ENCODE measurements around the gene ACOXL. TPM values are rescaled to one million over a fixed set of nuclear protein-coding genes. Genes with fewer than 3 reads are reported as not detected.

The ACOXL gene
- total and polyA plus RNA-seq, 2 of the 8 experiments (the other 6 are each of a cell fraction or from before 2014, with no cell fraction given) = 11.4 to 20.6 TPM

- TF ChIP-seq ATF2 (IDR thresholded peaks at IDR 0.05; ENCODE audit: low read length) (no peak), KDM4A (IDR thresholded peaks at IDR 0.05; ENCODE audit: low read depth, low read length, severe bottlenecking) (peak; percentile 41), CTCF (IDR thresholded peaks at IDR 0.05; ENCODE audit: control extremely low read depth in 1 of 3, insufficient read depth in 1 of 3, low read depth in 1 of 3, low read length in 3 of 3) (peak in 2 of 3 experiments; percentile 88 to 89; a peak in 3 of 4 replicates), RFX5 (IDR thresholded peaks at IDR 0.05; ENCODE audit: borderline replicate concordance, low read depth, low read length) (no peak), RBBP5 (IDR thresholded peaks at IDR 0.05; ENCODE audit: borderline replicate concordance, low read depth, low read length) (0 out of 2 replicates have a peak, but pooled peaks have one; percentile 27), BACH1 (IDR thresholded peaks at IDR 0.05; ENCODE audit: low read length) (0 out of 2 replicates have a peak, but pooled peaks have one; percentile 4), RAD21 (IDR thresholded peaks at IDR 0.05 in 1 of 2, conservative IDR thresholded peaks at IDR 0.05 in 1 of 2; ENCODE audit: low read depth in 2 of 2, low read length in 2 of 2) (peak; percentile 89 to 97), KDM5A (IDR thresholded peaks at IDR 0.05; ENCODE audit: low read length) (no peak), HDAC2 (IDR thresholded peaks at IDR 0.05; ENCODE audit: borderline replicate concordance in 1 of 2, low read depth in 2 of 2, low read length in 2 of 2) (peak in 1 of 2 experiments; percentile 32; a peak in 1 of 4 replicates), CEBPB (IDR thresholded peaks at IDR 0.05; ENCODE audit: low read depth, low read length) (no peak)
Measured at GRCh38 chr2:111116843-111117597, 384.6 kb downstream of the ACOXL start (continued).
